HEK293 (cell line): ENCODE measurements around the gene NELFB.

Source experiments
- EGR2 ChIP-seq: fragments of 450-650 bp; formaldehyde crosslinking; IDR thresholded peaks from 2 replicates; pipeline ENCODE4 v1.5.1; 2016; ENCODE audit warnings: low read depth, missing biosample characterization, missing genetic modification characterization
- GLI4 ChIP-seq: fragments of 450-650 bp; formaldehyde crosslinking; IDR thresholded peaks from 2 replicates; pipeline ENCODE4 v1.5.1; 2016; ENCODE audit warnings: missing biosample characterization, missing genetic modification characterization
- IKZF3 ChIP-seq: fragments of 450-650 bp; IDR thresholded peaks from 2 replicates; pipeline ENCODE4 v1.5.0; 2018; ENCODE audit warnings: missing biosample characterization, mild to moderate bottlenecking, missing genetic modification characterization, moderate library complexity
- INSM2 ChIP-seq: fragments of 450-650 bp; formaldehyde crosslinking; IDR thresholded peaks from 2 replicates; pipeline ENCODE4 v1.5.1; 2016; ENCODE audit warnings: missing biosample characterization, missing genetic modification characterization
- KLF10 ChIP-seq: fragments of 450-650 bp; IDR thresholded peaks from 2 replicates; pipeline ENCODE4 v1.5.1; 2018; ENCODE audit warnings: missing biosample characterization, mild to moderate bottlenecking, missing genetic modification characterization
- KLF16 ChIP-seq: fragments of 450-650 bp; formaldehyde crosslinking; IDR thresholded peaks from 2 replicates; pipeline ENCODE4 v1.5.1; 2017; ENCODE audit warnings: missing biosample characterization, missing genetic modification characterization
- KLF9 ChIP-seq: fragments of 450-650 bp; formaldehyde crosslinking; IDR thresholded peaks from 2 replicates; pipeline ENCODE4 v1.5.1; 2016; ENCODE audit warnings: missing biosample characterization, missing genetic modification characterization, low read depth
- MYNN ChIP-seq: fragments of 450-650 bp; formaldehyde crosslinking; IDR thresholded peaks from 2 replicates; pipeline ENCODE4 v1.5.1; 2016; ENCODE audit warnings: missing biosample characterization, missing genetic modification characterization, borderline replicate concordance
- REST ChIP-seq: fragments of 450-650 bp; formaldehyde crosslinking; IDR thresholded peaks from 2 replicates; pipeline ENCODE4 v1.5.1; 2016; ENCODE audit warnings: missing biosample characterization, missing genetic modification characterization
- SCRT2 ChIP-seq: fragments of 450-650 bp; formaldehyde crosslinking; IDR thresholded peaks from 2 replicates; pipeline ENCODE4 v1.5.1; 2016; ENCODE audit warnings: missing biosample characterization, missing genetic modification characterization
- SETDB1 ChIP-seq: IDR thresholded peaks from one replicate; pipeline ENCODE4 v1.6.1; 2017; ENCODE audit warnings: mild to moderate bottlenecking, low read length, moderate library complexity, mixed read lengths; ENCODE audit not compliant: insufficient read length
- TSHZ1 ChIP-seq: fragments of 450-650 bp; formaldehyde crosslinking; IDR thresholded peaks from 2 replicates; pipeline ENCODE4 v1.5.1; 2016; ENCODE audit warnings: missing biosample characterization, missing genetic modification characterization, borderline replicate concordance
- ZFHX2 ChIP-seq: fragments of 450-650 bp; formaldehyde crosslinking; conservative IDR thresholded peaks from 2 replicates; pipeline ENCODE4 v1.5.1; 2016; ENCODE audit warnings: missing biosample characterization, missing genetic modification characterization
- ZFP41 ChIP-seq: fragments of 450-650 bp; formaldehyde crosslinking; IDR thresholded peaks from 2 replicates; pipeline ENCODE4 v1.5.1; 2016; ENCODE audit warnings: missing biosample characterization, missing genetic modification characterization, borderline replicate concordance
- ZNF10 ChIP-seq: fragments of 450-650 bp; formaldehyde crosslinking; IDR thresholded peaks from 2 replicates; pipeline ENCODE4 v1.5.1; 2017; ENCODE audit warnings: missing biosample characterization, missing genetic modification characterization
- ZNF133 ChIP-seq: fragments of 450-650 bp; formaldehyde crosslinking; IDR thresholded peaks from 2 replicates; pipeline ENCODE4 v1.5.1; 2016; ENCODE audit warnings: missing biosample characterization, missing genetic modification characterization
- ZNF324 ChIP-seq: fragments of 450-650 bp; formaldehyde crosslinking; IDR thresholded peaks from 2 replicates; pipeline ENCODE4 v1.5.1; 2016; ENCODE audit warnings: missing biosample characterization, missing genetic modification characterization
- ZNF423 ChIP-seq: fragments of 450-650 bp; formaldehyde crosslinking; IDR thresholded peaks from 2 replicates; pipeline ENCODE4 v1.5.1; 2016; ENCODE audit warnings: missing biosample characterization, missing genetic modification characterization
- ZNF449 ChIP-seq: fragments of 450-650 bp; formaldehyde crosslinking; IDR thresholded peaks from 2 replicates; pipeline ENCODE4 v1.5.1; 2017; ENCODE audit warnings: missing biosample characterization, mild to moderate bottlenecking, missing genetic modification characterization, moderate library complexity
- ZNF521 ChIP-seq: fragments of 450-650 bp; formaldehyde crosslinking; IDR thresholded peaks from 2 replicates; pipeline ENCODE4 v1.5.1; 2017; ENCODE audit warnings: missing biosample characterization, mild to moderate bottlenecking, missing genetic modification characterization
- ZNF558 ChIP-seq: fragments of 450-650 bp; formaldehyde crosslinking; IDR thresholded peaks from 2 replicates; pipeline ENCODE4 v1.5.1; 2016; ENCODE audit warnings: missing biosample characterization, missing genetic modification characterization
- ZNF585B ChIP-seq: fragments of 450-650 bp; formaldehyde crosslinking; IDR thresholded peaks from 2 replicates; pipeline ENCODE4 v1.5.1; 2016; ENCODE audit warnings: missing biosample characterization, missing genetic modification characterization
- ZNF639 ChIP-seq: fragments of 450-650 bp; formaldehyde crosslinking; IDR thresholded peaks from 2 replicates; pipeline ENCODE4 v1.5.1; 2016; ENCODE audit warnings: missing biosample characterization, missing genetic modification characterization
- ZNF660 ChIP-seq: fragments of 450-650 bp; IDR thresholded peaks from 2 replicates; pipeline ENCODE4 v1.5.1; 2018; ENCODE audit warnings: missing biosample characterization, mild to moderate bottlenecking, missing genetic modification characterization
- ZNF843 ChIP-seq: fragments of 450-650 bp; formaldehyde crosslinking; IDR thresholded peaks from 2 replicates; pipeline ENCODE4 v1.5.1; 2016; ENCODE audit warnings: missing biosample characterization, missing genetic modification characterization
- ZSCAN5A ChIP-seq: fragments of 450-650 bp; formaldehyde crosslinking; IDR thresholded peaks from 2 replicates; pipeline ENCODE4 v1.5.1; 2016; ENCODE audit warnings: missing biosample characterization, missing genetic modification characterization

Gene NELFB

GRCh38 chr9:137236238-137236935, 18.7 kb upstream of the NELFB start (continued):
- TF ChIP-seq REST (peak; percentile 22; the same call in 1 of the 2 replicates), ZNF660 (tag by site-specific recombination) (peak; percentile 83), SETDB1 (no peak), ZNF133 (tag by site-specific recombination) (no peak), KLF9 (peak; percentile 93), ZNF521 (no peak), ZFHX2 (tag by site-specific recombination) (peak; percentile 87), ZFP41 (tag by site-specific recombination) (no peak), ZNF449 (peak; percentile 49; the same call in 1 of the 2 replicates), TSHZ1 (tag by site-specific recombination) (no peak), ZNF10 (peak; percentile 22; the same call in 1 of the 2 replicates), KLF10 (tag by site-specific recombination) (peak; percentile 56; the same call in 1 of the 2 replicates), EGR2 (tag by site-specific recombination) (peak; percentile 79), ZNF639 (tag by site-specific recombination) (0 out of 2 replicates have a peak, but pooled peaks have one; percentile 31), ZNF324 (tag by site-specific recombination) (0 out of 2 replicates have a peak, but pooled peaks have one; percentile 56), IKZF3 (tag by site-specific recombination) (no peak), MYNN (tag by site-specific recombination) (no peak), SCRT2 (tag by site-specific recombination) (0 out of 2 replicates have a peak, but pooled peaks have one; percentile 16), KLF16 (tag by site-specific recombination) (peak; percentile 97), INSM2 (tag by site-specific recombination) (0 out of 2 replicates have a peak, but pooled peaks have one; percentile 17), ZNF558 (tag by site-specific recombination) (no peak), ZSCAN5A (tag by site-specific recombination) (0 out of 2 replicates have a peak, but pooled peaks have one; percentile 65), ZNF843 (0 out of 2 replicates have a peak, but pooled peaks have one; percentile 18), ZNF423 (tag by site-specific recombination) (peak; percentile 81), GLI4 (no peak; the same call in 1 of the 2 replicates), ZNF585B (tag by site-specific recombination) (no peak)
